Retinal pigment epithelial cell (primary cell): Measurements from ENCODE around the gene KIRREL1.
A peak's percentile ranks its signal among the peaks of the same experiment; 100 is the strongest.

ENCODE experiments used
- DNase-seq: peaks from one replicate; pipeline ENCODE4 v3.0.0-alpha.2; 2010; ENCODE audit warnings: low read depth
- H3K4me3 ChIP-seq: 2 replicates; pipeline ENCODE4 v1.5.1; 2011; ENCODE audit warnings: mild to moderate bottlenecking, low read length, control low read depth, moderate library complexity
- TF ChIP-seq, protein P1 (sequence below): conservative IDR thresholded peaks from 2 replicates; pipeline ENCODE4 v1.5.1; 2011; ENCODE audit warnings: low read depth, low read length, control low read depth, inconsistent platforms

The KIRREL1 gene

DNA sequence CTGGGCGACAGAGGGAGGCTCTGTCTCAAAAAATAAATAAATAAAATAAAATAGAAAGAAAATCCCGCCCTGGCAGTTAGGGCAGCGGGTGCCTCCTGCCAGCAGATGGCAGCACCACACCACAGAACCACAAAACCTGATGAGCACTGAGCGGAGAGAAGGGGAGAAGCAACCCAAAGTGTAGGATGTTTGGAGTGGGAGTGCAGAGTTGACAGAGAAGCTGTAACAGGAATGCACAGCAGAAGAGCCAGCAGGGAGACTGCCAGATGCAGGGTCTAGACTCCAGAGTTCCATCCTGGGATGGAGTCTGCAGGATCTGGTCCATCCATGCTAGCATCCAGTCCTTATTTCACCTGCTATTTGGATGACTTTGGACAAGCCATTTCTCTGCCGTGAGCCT lies 29.7 kb upstream of the KIRREL1 start:
- TF ChIP-seq, protein P1, sequence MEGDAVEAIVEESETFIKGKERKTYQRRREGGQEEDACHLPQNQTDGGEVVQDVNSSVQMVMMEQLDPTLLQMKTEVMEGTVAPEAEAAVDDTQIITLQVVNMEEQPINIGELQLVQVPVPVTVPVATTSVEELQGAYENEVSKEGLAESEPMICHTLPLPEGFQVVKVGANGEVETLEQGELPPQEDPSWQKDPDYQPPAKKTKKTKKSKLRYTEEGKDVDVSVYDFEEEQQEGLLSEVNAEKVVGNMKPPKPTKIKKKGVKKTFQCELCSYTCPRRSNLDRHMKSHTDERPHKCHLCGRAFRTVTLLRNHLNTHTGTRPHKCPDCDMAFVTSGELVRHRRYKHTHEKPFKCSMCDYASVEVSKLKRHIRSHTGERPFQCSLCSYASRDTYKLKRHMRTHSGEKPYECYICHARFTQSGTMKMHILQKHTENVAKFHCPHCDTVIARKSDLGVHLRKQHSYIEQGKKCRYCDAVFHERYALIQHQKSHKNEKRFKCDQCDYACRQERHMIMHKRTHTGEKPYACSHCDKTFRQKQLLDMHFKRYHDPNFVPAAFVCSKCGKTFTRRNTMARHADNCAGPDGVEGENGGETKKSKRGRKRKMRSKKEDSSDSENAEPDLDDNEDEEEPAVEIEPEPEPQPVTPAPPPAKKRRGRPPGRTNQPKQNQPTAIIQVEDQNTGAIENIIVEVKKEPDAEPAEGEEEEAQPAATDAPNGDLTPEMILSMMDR, result peak; percentile 88
- no peak overlapping the region for H3K4me3 ChIP-seq
- DNase-seq, result no peak

DNA sequence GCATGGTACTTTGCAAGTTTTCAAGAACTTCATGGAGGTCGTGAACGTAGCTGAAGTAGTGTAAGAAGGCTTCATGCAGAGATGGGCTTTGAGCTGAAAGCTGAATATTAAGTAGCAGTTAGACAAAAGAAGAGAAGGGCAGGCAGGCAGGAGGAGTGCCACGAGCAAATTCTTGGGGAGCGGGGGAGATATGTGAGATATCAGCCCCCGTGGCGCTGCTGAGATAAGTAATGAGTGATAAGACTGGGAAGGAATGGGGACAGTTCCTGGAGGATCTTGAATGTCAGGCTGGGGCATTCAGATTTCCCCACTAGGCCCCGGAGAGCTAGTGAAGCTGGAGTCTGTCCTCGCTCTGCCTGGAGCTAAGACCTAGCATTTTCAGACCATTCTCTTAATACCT lies 27.9 kb upstream of the KIRREL1 start:
- TF ChIP-seq, protein P1, result no peak
- H3K4me3 ChIP-seq, result no peak overlapping the region
- no peak for DNase-seq

DNA sequence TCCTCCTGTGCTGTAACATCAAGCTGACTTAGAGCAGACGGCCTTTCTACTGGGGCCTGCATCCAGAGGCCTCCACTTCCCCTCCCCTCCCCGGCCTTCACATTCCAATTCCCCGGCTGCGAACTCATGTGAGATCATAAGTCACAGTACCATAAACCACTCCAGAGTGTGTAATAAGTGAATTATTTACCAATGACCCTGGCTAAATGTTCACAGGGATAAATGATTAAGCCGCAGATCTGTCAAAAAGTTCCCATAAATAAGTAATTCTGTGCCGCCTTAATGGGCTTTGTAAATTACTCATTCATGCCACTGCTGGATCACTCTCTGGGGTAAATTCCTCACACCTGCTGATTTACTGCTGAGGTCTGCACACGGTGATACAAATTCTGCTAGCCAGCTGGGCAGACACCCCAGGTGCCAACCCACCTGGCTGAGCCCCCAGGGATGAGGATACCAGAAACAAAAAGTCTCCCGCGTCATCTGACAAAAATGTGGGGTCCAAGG lies 27.4 kb upstream of the KIRREL1 start:
- no peak overlapping the region for H3K4me3 ChIP-seq
- TF ChIP-seq, protein P1, result no peak
- DNase-seq, result peak; percentile 89

DNA sequence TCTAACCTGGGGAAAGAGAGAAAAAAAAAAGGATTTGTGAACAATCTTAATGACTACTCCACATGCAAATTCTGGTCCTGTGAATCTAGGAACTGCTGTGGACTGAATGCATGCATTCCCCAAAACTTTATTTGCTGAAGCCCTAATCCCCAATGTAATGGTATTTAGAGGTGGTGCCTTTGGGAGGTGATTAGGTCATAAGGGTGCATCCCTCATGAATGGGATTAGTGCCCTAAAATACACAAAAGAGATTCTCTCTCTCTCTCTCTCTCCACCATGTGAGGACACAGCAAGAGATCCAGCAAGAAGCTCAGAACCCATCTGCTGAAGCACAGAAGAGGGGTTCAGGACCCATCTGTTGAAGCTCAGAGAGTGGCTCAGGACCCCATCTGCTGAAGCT lies 26.2 kb upstream of the KIRREL1 start:
- DNase-seq, result no peak
- TF ChIP-seq, protein P1, result no peak
- H3K4me3 ChIP-seq, result no peak overlapping the region

DNA sequence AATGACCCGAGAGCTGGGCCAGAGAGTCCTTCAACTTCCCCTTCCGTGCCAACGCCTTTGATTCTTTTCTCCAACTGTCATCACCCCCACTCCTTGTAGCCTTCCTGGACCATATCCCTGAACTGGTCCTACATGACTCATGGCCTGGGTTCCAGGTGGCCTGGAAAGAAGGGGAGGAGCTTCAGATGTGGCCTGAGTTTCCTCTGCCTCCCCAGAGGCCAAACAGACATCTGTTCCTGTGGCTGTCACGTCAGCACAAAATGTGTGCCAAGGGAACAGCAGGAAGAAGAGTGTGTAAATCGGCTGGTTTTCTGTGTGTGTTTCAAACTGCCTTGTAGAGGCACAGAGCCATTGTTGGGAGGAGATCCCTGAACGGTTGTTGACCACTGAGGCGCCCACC lies 24.9 kb upstream of the KIRREL1 start:
- no peak for DNase-seq
- H3K4me3 ChIP-seq, result no peak overlapping the region
- TF ChIP-seq, protein P1, result no peak

DNA sequence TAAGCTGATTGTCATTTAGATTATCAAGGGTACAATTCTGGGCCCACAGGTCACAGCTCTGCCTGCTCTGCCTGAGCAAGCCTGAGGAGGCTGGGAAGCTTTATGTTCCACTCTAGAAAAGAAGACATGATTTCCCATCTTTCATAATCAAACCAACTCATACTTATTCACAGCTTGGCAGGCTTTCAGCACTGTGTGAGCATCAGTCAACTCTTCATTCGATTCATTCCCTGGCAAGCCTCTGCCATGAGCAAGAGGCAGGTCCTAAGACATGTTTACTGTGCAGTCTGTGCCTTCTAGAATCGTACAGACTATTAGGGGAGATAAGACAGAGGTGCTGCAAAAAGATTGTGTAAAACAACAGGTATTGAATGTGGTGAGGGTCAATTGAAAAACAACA lies 24.5 kb upstream of the KIRREL1 start:
- TF ChIP-seq, protein P1, result no peak
- peak; percentile 39 for DNase-seq
- H3K4me3 ChIP-seq, result no peak overlapping the region

DNA sequence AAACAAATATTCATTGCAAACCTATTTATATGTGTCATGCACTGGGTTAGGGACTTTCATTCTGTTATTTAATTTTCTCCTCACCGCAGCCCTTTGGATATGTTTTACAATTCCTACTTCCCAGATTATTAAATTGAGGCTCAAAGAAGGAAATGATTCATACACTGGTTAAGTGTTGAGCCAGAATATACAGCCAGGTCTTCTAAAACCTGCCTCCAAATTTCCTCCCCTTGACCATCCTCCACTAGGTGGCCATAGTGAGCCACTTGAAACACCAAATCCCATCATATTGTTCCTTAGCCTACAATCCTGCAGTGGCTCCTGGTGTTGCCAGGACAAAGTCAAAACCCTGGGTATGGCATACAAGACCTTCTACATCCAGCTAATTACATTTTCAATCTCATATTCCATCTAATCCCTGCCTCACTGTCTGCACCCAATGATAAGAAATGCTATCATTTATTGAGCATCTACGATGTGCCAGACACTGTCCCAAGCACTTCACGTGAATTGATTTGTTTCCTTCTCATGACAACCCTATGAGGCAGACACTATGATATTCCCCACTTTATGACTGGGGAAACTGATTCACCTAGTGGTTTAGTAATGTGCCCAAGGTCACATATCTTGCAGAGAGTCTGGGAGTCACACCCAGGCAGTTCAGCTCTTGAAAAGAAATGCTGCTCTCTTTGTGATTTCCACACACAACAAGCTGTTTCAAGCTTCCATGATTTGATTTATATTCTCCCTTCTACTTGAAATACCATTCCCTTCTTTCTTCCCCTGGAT lies 23.6 kb upstream of the KIRREL1 start:
- TF ChIP-seq, protein P1, result peak; percentile 97
- DNase-seq, result peak; percentile 32
- no peak overlapping the region for H3K4me3 ChIP-seq
